GM19240 (cell line): Measurements from ENCODE around the gene COL5A1.

Experiments
- DNase-seq: peaks from one replicate; pipeline ENCODE4 v3.0.0; 2011; ENCODE audit warnings: low spot score; ENCODE audit not compliant: insufficient read length

COL5A1 gene

DNA sequence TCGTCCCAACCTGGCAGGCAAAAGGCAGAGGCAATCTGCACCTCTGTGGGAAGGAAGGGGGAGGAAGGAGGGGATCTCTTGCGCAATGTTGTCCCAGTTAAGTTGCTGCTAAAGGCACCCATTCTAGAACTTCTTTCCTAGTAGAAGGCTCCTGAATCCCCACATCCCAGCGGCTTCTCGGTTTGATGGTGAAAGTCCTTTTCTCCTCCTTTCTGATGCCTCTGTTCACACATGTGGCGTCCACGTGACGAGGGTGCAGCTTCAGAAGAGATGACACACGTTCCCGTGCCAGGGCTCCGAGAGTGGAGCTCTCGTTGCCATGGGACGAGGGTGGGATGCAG, 142.1 kb downstream of the COL5A1 start:
- no peak for DNase-seq

DNA sequence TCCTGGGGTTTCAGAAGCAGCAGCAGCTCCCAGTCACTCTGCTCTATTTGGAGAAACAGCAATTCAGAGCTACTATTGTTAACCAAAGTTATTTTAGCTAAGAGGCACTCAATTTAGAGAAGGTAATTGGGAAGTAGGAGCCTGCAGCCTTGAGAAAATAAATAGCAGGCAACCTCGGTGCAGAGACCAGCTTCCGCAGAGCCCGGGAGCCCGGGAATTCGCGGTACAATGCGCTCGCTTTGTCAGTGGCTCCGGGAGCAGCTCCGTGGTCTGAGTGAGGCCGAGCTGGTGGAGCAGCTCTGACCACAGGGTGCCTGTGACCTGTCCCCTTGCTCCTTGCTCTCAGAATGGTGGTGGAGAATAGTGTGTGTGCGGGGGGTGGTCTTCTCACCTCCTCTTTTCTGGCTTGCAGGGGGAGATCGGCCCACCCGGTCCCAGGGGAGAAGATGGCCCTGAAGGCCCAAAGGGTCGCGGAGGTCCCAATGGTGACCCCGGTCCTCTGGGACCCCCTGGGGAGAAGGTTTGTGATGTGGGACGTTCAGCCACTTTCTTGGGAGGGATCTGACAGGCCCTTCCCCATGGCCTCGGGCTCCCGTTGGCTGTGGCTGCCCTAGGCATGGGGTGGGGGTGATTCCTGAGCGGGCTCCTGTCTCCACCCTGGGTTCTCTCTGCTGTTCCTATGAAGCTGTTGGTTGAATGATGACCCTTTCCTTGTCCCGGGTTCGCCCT, 143.1 kb downstream of the COL5A1 start:
- DNase-seq: no peak

GRCh38 chr9:134785325-134786108, 143.9 kb downstream of the COL5A1 start:
- DNase-seq: no peak

- DNase-seq: no peak
These were observed 146.3 kb downstream of the COL5A1 start for GRCh38 chr9:134787601-134788531.

DNA sequence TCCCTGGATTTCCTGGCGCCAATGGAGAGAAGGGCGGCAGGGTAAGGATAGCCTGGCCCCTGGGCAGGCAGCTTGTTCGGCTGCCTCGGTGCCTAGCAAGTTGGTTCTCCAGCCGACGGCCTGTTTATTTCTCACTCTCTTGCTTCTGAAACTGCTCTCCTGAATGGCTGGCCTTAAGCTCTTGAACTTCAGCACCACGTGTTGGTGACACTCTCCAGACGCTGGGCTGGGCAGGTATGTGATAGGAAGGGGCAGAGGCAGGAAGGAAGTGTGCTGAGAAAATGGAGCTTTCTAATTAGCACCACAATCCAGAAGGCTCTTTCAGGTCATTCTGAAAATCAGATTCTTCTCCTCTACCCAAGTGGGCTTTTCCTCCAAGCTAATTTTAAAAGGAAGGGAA, 147.6 kb downstream of the COL5A1 start:
- no peak for DNase-seq

DNA sequence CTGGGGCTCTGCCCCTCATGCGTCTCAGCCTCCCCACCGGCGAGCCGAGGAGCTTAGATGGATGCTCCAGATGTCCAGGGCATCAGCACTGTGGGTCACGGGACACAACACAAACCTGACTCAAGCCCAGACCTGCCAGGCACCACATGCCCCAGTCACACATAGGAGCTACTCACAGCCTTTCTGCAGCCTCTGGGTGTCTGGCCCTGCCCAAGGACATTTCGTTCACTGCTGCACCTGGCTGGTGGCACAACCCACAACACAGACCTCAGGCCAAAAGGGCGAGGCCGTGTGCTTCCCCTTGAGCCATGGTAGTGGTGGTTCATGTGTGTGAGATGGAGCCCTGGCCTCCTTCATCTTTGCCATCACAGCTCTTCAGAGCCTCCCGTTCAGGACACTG, 149.4 kb downstream of the COL5A1 start:
- no peak for DNase-seq

DNA sequence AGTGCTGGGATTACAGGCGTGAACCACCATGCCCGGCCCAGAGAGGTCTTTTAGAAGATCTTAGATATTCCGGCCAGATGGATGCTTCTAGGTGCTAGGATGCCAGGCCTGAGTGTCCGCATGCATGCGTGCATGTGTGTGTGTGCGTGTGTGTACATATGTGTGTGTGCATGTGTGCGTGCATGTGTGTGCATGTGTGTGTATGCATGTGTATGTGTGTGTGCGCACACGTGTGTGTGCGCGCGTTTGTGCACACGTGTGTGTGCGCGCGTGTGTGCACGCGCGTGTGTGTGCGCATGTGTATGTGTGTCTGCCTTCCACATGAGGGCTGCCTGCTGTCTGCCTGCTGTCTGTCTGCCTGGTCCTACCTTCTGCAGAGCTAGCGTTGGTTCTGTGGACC, 151.0 kb downstream of the COL5A1 start:
- DNase-seq: no peak

DNA sequence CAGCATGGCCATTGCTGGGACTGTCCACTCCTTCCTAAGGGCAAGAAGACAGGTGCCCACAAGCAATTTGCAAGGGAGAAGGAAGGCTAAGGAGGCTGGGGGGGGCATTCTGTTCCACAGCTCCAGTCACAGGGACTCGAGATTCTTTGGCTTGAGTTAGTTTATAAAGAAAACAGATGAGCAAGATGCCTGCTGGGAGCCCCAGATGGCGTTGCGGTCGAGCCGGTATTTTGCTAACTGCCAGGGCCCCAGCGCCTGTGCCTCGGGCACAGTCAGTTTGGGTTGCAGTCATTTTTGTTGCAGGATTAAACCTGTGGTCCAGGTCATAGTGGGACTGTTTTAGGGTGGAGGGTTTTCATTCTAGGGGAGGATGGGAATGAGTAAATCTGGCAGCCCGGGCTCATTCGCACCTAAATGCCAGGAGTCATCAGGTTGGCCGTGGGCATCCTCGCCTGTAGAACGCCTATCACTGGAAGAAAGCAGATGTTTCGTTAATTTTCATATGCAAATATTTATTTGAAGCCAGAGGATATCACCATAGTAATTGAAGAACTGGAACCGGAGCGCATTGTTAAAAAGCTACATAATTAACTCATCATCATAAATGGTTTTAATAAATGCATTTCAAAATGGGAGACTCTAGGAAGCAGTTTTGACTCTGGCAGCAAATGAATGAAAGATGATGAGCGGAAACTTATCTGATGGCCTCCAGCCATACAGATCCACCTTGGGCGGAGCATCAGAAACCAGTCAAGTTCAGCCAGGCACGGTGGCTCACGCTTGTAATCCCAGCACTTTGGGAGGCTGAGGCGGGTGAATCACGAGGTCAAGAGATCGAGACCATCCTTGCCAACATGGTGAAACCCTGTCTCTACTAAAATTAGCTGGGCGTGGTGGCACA, 151.9 kb downstream of the COL5A1 start:
- no peak for DNase-seq

GRCh38 chr9:134794663-134795370, 153.2 kb downstream of the COL5A1 start:
- DNase-seq: no peak

- DNase-seq: no peak
These were observed 153.8 kb downstream of the COL5A1 start for GRCh38 chr9:134795446-134795845.

GRCh38 chr9:134796882-134797281, 155.3 kb downstream of the COL5A1 start:
- no peak for DNase-seq

DNA sequence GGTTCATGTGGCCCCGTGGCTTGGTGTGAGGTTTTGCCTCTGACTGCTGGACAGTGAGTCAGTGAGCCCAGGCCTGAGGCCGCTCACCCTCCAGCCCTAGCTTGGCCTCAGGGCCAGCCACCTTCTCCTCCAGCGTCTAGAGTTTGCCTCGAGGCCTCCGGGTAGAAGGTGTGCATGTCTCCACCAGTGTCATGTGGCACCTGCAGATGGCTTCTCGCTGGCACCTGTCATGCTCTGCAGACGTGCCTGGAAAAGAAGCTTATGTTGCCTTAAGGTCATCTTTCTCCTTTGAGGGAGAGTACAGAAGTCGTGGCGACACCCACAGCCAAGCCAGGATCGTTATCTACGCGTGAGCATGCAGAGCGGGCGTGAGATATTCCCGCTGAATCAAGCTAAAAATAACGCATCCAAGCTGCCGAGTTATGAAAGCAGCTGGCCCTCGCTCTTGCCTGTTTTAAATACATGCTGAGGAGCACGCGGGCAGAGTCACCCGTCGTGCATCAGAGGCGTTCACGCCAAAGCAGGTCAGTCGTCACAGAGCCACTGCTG, 159.3 kb downstream of the COL5A1 start:
- no peak for DNase-seq

GRCh38 chr9:134802216-134802795, 160.7 kb downstream of the COL5A1 start:
- no peak for DNase-seq

- no peak for DNase-seq
These were observed 163.3 kb downstream of the COL5A1 start for GRCh38 chr9:134804871-134805270.

DNA sequence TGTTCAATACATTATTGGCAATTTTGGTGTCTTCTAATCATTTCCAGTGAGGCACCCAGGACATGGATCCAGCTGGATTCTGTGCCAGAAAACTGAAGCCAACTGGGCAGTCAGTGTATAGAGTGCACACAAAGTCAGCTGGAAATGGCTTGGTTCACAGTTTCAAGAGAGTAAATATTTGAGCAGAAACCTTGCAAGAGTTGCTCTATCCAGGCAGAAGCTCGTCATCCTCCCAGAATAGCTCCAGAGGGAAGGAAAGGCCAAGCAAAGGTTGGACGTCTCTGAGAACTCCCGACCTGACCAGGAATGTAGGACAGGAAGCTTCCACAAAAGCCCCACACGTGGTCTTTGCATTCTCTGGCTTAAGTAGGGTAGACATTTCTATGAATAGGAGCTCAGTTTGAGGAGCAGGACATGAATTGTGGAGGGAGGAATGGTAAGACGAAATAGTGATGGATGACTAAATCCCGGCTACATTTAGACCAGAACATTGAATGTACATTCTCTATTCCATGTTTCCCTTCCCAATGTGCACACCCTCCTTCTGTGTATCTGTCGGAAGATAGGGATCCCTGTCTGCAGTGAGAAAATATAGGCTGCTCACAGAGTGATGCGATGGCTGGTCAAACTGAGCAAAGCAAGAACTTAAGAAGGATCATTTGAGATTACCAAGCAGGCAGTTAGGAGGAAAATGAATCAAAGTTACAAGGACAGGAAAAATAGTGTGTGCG, 166.3 kb downstream of the COL5A1 start:
- no peak for DNase-seq

DNA sequence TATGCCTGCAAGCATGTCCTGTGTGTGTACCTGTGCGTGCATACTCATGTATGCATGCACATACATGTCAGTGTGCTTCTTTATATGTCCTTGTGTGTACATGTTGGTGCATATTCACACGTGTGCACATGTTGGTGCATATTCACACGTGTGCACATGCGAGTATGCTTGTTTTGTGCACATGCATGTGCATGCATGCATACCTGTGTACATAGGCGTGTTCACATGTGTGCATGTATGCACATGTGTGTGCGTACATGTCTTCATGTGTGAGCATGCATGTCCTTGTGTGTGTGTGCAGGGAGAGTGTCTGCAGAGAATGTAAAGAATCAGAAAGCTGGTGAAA, 166.8 kb downstream of the COL5A1 start:
- DNase-seq: no peak

GRCh38 chr9:134809292-134809691, 167.7 kb downstream of the COL5A1 start:
- DNase-seq: no peak

DNA sequence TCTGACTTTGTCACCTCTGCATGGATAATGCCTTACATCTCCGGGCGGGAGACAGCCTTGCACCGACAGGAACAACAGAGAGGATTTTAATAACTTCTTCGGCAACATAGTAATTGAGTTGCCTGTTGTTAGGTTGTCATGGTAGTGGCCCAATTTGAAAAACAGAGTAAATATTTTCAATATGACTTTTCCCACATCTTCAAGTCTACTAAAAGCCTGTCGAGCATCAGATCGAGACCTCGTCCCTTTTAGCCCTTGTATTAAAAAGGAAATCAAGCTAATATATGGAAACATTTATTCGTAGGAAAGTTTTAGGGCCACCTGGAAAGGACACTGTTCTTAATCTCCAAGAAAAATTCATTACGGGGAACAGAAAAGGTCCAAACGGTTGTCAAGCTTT, 168.2 kb downstream of the COL5A1 start:
- DNase-seq: no peak

DNA sequence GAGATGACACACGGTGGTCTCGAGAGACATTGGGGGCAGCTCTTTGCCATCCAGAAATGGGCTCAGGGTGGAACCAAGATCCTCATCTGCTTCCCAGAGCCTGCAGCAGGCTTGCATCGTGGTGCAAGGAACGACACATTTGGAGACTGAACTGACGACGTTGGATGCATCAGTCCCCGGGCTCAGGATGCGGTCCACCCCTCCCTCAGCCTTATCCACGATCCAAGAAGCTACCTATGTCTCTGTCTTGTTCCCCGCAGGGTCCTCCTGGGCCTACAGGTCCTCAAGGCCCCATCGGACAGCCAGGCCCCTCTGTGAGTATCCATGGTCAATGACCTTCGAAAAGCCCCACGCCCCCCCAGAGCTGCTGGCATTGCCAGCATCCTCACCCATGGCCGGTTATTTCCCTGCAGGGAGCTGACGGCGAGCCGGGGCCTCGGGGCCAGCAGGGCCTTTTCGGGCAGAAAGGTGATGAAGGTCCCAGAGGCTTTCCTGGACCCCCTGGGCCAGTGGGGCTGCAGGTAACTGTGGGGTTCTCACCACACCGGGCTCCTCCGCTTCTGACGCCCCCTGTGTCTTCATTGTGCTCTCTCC, 169.6 kb downstream of the COL5A1 start:
- DNase-seq: no peak
